Astrocyte of the spinal cord (primary cell): ENCODE measurements around the gene CADM3.

Experiments used
- DNase-seq: peaks from one replicate; pipeline ENCODE4 v3.0.0; 2011; ENCODE audit warnings: low read depth, low spot score
- H3K4me3 ChIP-seq: 2 replicates; pipeline ENCODE4 v1.5.1; 2011; ENCODE audit warnings: low read depth, mild to moderate bottlenecking, low read length, moderate library complexity
- in situ Hi-C: cut with HindIII; loops from 2 replicates; pipeline ENCODE4 v1.10.0; 2017; ENCODE audit warnings: low sequenced_read_pairs
- TF ChIP-seq, protein P1 (sequence below): IDR thresholded peaks from 2 replicates; pipeline ENCODE4 v1.5.1; 2012; ENCODE audit warnings: low read depth, mild to moderate bottlenecking, low read length, inconsistent platforms

CADM3 gene

DNA sequence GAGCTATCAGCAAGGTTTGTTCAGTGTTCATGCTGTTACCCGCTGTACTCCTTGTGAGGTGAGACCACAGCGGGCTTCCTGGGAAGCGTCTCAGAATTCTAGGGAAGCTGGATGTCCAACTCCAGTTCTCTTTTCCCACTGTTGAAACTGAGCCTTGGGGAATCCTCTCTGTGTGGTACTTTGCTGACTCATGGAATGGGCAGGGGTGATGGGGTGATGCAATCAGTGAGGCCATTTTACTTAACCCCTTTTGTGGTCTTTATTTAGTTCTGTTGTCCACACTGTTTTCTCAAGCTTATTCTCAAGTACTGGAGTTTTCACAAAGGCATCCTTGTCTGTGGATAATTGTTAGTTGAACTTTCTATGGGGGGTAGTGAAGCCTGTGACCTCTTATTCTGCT is 75.9 kb downstream of the CADM3 start:
- DNase-seq, result no peak
- TF ChIP-seq, protein P1, sequence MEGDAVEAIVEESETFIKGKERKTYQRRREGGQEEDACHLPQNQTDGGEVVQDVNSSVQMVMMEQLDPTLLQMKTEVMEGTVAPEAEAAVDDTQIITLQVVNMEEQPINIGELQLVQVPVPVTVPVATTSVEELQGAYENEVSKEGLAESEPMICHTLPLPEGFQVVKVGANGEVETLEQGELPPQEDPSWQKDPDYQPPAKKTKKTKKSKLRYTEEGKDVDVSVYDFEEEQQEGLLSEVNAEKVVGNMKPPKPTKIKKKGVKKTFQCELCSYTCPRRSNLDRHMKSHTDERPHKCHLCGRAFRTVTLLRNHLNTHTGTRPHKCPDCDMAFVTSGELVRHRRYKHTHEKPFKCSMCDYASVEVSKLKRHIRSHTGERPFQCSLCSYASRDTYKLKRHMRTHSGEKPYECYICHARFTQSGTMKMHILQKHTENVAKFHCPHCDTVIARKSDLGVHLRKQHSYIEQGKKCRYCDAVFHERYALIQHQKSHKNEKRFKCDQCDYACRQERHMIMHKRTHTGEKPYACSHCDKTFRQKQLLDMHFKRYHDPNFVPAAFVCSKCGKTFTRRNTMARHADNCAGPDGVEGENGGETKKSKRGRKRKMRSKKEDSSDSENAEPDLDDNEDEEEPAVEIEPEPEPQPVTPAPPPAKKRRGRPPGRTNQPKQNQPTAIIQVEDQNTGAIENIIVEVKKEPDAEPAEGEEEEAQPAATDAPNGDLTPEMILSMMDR, result no peak
- in situ Hi-C loops, result no loop called here
- H3K4me3 ChIP-seq, result no peak overlapping the region

DNA sequence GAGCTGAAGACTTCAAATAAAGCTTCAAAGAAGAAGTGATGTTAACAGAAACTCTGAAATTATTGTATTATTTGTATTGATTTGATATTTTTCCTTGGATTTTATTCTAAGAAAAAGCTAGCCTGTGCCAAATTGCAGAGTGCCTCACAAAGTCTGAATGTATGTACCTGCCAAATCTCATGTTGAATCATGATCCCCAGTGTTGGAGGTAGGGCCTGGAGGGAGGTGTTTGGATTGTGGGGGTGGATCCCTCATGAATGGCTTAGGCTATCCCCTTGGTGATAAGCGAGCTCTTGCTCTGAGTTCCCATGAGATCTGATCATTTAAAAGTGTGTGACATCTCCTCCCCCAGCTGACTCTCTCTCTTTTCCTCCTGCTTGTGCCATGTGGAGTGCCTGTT is 76.9 kb downstream of the CADM3 start:
- DNase-seq, result no peak
- TF ChIP-seq, protein P1, result no peak
- H3K4me3 ChIP-seq, result no peak overlapping the region
- in situ Hi-C loops, result no loop called here

DNA sequence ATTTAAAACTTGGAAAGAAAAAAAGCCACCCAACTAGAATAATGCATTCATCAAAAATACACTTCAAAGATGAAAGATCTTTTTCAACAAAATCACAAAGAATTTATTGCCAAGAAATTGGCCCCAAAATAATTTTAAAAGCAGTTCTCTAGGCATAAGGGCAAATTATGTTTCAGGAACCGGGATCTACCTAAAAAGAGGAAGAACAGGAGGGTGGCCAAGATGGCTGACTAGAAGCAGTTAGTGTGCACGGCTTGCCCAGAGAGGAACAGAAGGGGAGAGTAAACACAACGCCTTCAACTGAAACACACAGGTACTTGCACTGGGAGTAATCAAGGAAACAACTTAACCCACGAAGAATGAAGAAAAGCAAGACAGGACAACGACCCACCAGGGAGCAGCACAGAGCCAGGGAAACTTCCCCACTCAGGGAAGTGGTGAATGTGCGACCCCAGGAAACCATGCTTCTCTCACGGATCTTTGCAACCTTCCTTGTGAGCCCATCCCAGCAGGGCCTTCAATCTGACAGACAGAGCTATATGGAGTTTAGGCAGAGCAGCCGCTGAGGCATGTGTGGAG is 79.3 kb downstream of the CADM3 start:
- TF ChIP-seq, protein P1, result no peak
- in situ Hi-C loops, result no loop called here
- no peak overlapping the region for H3K4me3 ChIP-seq
- DNase-seq, result no peak
